Measurements from ENCODE around the gene ABRACL. TPM values are rescaled to one million over a fixed set of nuclear protein-coding genes. Genes with fewer than 3 reads are reported as not detected.

The ABRACL gene
- total and polyA plus RNA-seq, 2 of the 8 experiments (the other 6 are each of a cell fraction or from before 2014, with no cell fraction given) = 103 to 167 TPM

- H3K4me2 ChIP-seq (ENCODE audit: insufficient read depth in 1 of 2, low read depth in 2 of 2, low read length in 2 of 2) = no peak overlapping the region
- H2BK15ac ChIP-seq (ENCODE audit: low read length) = no peak overlapping the region
- no peak for TF ChIP-seq GABPA (IDR thresholded peaks at IDR 0.05; ENCODE audit: borderline replicate concordance, insufficient read depth, low read length)
- TF ChIP-seq CHD1 (IDR thresholded peaks at IDR 0.05; ENCODE audit: low read depth, low read length) = no peak
These were observed 53.8 kb downstream of the ABRACL start for GRCh38 chr6:139082370-139082769.

More at GRCh38 chr6:139082370-139082769, 53.8 kb downstream of the ABRACL start:
- no peak overlapping the region for H4K91ac ChIP-seq (replicated peaks; ENCODE audit: insufficient read length, low read length)
- no peak overlapping the region for H3K23ac ChIP-seq (ENCODE audit: insufficient read length)
- FAIRE-seq = no peak
- H2AK5ac ChIP-seq (ENCODE audit: low read depth, low read length) = no peak overlapping the region
- no peaks in the 10 kb centered on the region for H3K79me1 ChIP-seq (ENCODE audit: low read depth, low read length)
- no peak overlapping the region for H3K27ac ChIP-seq (ENCODE audit: low read depth, low read length)
- no peak overlapping the region for H4K8ac ChIP-seq (ENCODE audit: extremely low read depth, insufficient read depth, low read length)
- H2BK120ac ChIP-seq (replicated peaks; ENCODE audit: low read depth, low read length) = no peak overlapping the region
- no peaks in the 10 kb centered on the region for H3K79me2 ChIP-seq (ENCODE audit: control insufficient read depth in 1 of 2, insufficient read depth in 2 of 2, low read length in 2 of 2)
- no peak overlapping the region for H3K18ac ChIP-seq (ENCODE audit: extremely low read depth, low read length)
- peak overlapping the region; percentile 13 for H2AFZ ChIP-seq (ENCODE audit: low read length)
- no peaks in the 10 kb centered on the region for H3K4me1 ChIP-seq (replicated peaks in 1 of 4; ENCODE audit: control insufficient read depth in 3 of 4, insufficient read depth in 4 of 4, low read length in 3 of 4)
- no peaks in the 10 kb centered on the region for H4K20me1 ChIP-seq (replicated peaks in 1 of 2; ENCODE audit: control insufficient read depth in 1 of 2, insufficient read depth in 2 of 2, low read length in 2 of 2)
- H3K9me3 ChIP-seq (ENCODE audit: insufficient read depth in 2 of 2, low read depth in 1 of 2, low read length in 1 of 2) = no peaks in the 10 kb centered on the region
- POLR2A ChIA-PET (ENCODE audit: partially characterized antibody) = no interaction called here
- CTCF ChIA-PET (ENCODE audit: partially characterized antibody) = interaction anchor here (0.6 kb wide), 1 partner anchor 52 kb away, joined by 3 read pairs; no protein-coding TSS in a partner anchor
- no peak overlapping the region for H4K5ac ChIP-seq (ENCODE audit: insufficient read length, low read depth, low read length)
- H3K9ac ChIP-seq (replicated peaks in 1 of 4; ENCODE audit: extremely low read depth in 1 of 4, low read depth in 3 of 4, low read length in 3 of 4) = no peak overlapping the region
- H3K14ac ChIP-seq (ENCODE audit: insufficient read length) = no peak overlapping the region
- no peak overlapping the region for H2BK12ac ChIP-seq (ENCODE audit: low read depth, low read length)
- no peaks in the 10 kb centered on the region for H3K23me2 ChIP-seq (ENCODE audit: low read depth, low read length)
- H3K36me3 ChIP-seq (ENCODE audit: control insufficient read depth in 2 of 4, insufficient read depth in 4 of 4, low read length in 3 of 4) = no peaks in the 10 kb centered on the region
- no peak overlapping the region for H3K4me3 ChIP-seq (ENCODE audit: extremely low read depth in 1 of 4, insufficient read depth in 2 of 4, low read depth in 3 of 4, low read length in 4 of 4)
- no peak overlapping the region for H3K4ac ChIP-seq (replicated peaks; ENCODE audit: insufficient read length, low read depth, low read length)
- H3K56ac ChIP-seq (replicated peaks; ENCODE audit: insufficient read length, low read depth, low read length) = no peak overlapping the region
- H2BK5ac ChIP-seq (ENCODE audit: low read depth, low read length) = no peak overlapping the region
- no peak for DNase-seq (ENCODE audit: low read depth in 1 of 2, low spot score in 2 of 2)
- H3K27me3 ChIP-seq (replicated peaks in 1 of 4; ENCODE audit: control insufficient read depth in 3 of 4, extremely low read depth in 1 of 4, insufficient read depth in 3 of 4, low read length in 3 of 4) = no peaks in the 10 kb centered on the region
- whole genome bisulfite sequencing, 2 experiments (ENCODE audit: extremely low coverage in 1 of 2, insufficient coverage in 1 of 2, insufficient read length in 1 of 2, insufficient replicate concordance in 2 of 2, low coverage in 1 of 2, low lambda C conversion rate in 2 of 2, missing lambda C conversion rate in 1 of 2) = 87% methylated on average over 5 of the region's 5 CpGs; no CpG with 5 or more reads in 1 of the 2 experiments
- no peak overlapping the region for H2BK20ac ChIP-seq (ENCODE audit: low read length)
